Mononuclear cell (primary cell): Measurements from ENCODE around the gene RHO. TPM values are rescaled to one million over a fixed set of nuclear protein-coding genes. Genes with fewer than 3 reads are reported as not detected.
"Not testable (repeated sequence)": the region's sequence is repeated elsewhere in the genome, so short reads cannot be mapped to it uniquely, and the experiment has no call there.

ENCODE experiments used
- H3K27me3 ChIP-seq: 2 replicates; pipeline ENCODE4 v1.6.0; 2011; ENCODE audit warnings: low read length, control low read depth; ENCODE audit not compliant: insufficient read depth
- H3K4me1 ChIP-seq: 2 replicates; pipeline ENCODE4 v1.5.1; 2011; ENCODE audit warnings: mild to moderate bottlenecking, low read length, control low read depth; ENCODE audit not compliant: insufficient read depth
- H3K4me3 ChIP-seq: 2 replicates; pipeline ENCODE4 v1.5.1; 2011; ENCODE audit warnings: mild to moderate bottlenecking, low read length, moderate library complexity
- H3K9me3 ChIP-seq: 2 replicates; pipeline ENCODE4 v1.5.1; 2011; ENCODE audit warnings: low read depth, mild to moderate bottlenecking, control low read depth, low read length
- total RNA-seq: library from RNA; depleted of rRNA; stranded (reverse); fragments of >200 nt; gene quantifications from one replicate; pipeline ENCODE4 v1.2.3, GENCODE V29; 2012

Gene RHO
- total RNA-seq, 1 donor = 0.10 TPM

GRCh38 chr3:129507181-129507831 is 21.1 kb upstream of the RHO start:
- Histone ChIP-seq H3K9me3 (no peaks in the 10 kb centered on the region), H3K4me3 (no peak overlapping the region), H3K4me1 (no peaks in the 10 kb centered on the region), H3K27me3 (no peaks in the 10 kb centered on the region)

GRCh38 chr3:129512595-129512994 is 15.8 kb upstream of the RHO start:
- H3K9me3 ChIP-seq = no peaks in the 10 kb centered on the region
- no peaks in the 10 kb centered on the region for H3K27me3 ChIP-seq
- no peaks in the 10 kb centered on the region for H3K4me1 ChIP-seq
- H3K4me3 ChIP-seq = no peak overlapping the region

DNA sequence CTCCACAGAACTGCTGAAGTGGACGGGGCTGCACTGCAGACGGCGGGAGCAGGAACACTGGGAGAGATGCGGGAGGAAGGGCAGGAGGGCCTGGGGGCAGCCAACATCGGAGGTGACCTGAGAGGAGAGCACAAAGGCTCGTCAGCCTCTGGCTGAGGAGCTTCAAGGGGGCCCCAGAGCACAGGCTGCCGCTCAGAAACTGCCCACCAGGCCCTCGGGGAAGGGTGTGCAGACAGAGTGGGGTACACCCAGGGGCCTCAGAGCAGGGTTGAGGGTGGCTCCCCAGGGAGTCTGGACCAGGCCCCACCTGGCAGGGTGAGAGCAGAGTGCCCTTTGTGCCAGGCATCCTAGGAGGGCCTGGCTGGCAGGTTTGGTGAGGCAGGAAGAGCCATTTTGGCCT is 14.7 kb upstream of the RHO start:
- H3K4me1 ChIP-seq = no peaks in the 10 kb centered on the region
- H3K4me3 ChIP-seq = no peak overlapping the region
- no peaks in the 10 kb centered on the region for H3K9me3 ChIP-seq
- H3K27me3 ChIP-seq = no peaks in the 10 kb centered on the region

DNA sequence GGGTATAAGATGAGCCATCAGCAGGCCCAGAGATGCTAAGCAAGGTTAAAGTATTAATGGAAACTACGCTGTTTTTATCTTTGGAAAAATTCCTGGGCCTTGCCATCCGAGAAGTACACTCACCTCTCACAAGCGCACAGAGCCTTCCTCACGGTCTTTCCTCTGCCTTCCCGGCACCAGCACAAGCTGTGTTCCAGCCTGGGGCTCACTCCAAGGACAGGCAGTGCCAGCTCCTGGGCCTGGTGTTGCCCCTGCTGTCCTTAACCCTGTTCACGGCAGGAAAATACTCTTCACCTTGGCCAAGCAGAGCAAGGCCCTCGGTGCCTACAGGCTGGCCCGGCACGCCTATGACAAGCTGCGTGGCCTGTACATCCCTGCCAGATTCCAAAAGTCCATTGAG is 14.3 kb upstream of the RHO start:
- Histone ChIP-seq H3K9me3 (no peaks in the 10 kb centered on the region), H3K4me1 (no peaks in the 10 kb centered on the region), H3K4me3 (no peak overlapping the region), H3K27me3 (no peaks in the 10 kb centered on the region)

DNA sequence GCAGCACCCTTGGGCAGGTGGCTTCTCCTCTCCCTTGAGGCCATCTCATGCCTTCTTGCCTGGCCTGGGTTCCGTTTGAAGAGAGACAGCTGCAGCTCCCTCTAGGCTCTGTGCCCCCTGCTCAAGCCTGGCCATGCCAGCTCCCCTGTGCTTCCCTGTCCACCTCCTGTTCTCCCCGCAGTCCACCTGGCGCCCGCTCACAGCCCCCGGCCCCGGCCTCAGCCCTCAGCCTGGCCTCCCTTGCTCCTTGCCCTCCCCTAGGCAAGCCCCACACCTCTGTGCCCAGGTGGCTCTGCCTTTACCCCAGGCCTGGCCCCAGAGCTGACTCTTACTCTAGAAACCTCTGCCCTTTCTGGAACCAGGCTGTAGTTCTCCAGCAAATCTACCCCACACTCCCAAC is 13.9 kb upstream of the RHO start:
- no peaks in the 10 kb centered on the region for H3K9me3 ChIP-seq
- H3K4me3 ChIP-seq = no peak overlapping the region
- no peaks in the 10 kb centered on the region for H3K4me1 ChIP-seq
- no peaks in the 10 kb centered on the region for H3K27me3 ChIP-seq

DNA sequence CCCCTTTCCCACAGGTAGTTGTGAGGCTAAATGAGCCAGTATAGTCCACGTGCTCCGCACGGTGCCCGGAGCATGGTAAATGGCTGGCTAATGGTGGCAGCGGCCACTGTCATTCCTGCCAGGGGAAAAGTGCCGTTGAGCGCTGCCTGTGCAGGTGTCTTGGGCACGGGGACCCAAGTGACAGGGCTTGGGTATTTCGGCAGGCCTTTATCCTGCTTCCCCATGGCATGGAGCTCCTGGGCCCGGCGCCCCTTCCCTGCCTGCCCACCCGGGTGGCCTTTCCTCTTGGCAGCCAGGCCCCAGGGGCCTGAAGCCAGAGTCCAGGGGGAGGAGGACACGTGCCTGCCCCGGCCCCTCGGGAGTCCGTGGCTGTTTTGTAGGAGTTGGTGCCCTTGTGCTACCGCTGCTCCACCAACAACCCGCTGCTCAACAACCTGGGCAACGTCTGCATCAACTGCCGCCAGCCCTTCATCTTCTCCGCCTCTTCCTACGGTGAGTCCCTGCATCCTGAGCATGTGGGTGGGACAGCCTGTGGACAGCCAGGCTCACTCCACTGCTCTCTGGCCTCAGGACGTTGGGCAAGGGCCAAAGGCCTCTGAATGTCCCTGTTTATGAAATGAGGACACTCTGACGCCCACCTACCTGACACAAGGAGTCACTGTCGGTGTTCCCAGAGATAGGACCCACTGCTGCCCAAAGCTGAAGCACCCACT is 13.2 kb upstream of the RHO start:
- not testable (repeated sequence) for H3K27me3 ChIP-seq, H3K9me3 ChIP-seq, H3K4me1 ChIP-seq, H3K4me3 ChIP-seq

- not testable (repeated sequence) for H3K4me1 ChIP-seq, H3K27me3 ChIP-seq, H3K9me3 ChIP-seq, H3K4me3 ChIP-seq
Observed at GRCh38 chr3:129515821-129516432, 12.5 kb upstream of the RHO start.

- Histone ChIP-seq H3K4me1 (no peaks in the 10 kb centered on the region), H3K27me3 (no peaks in the 10 kb centered on the region), H3K9me3 (no peaks in the 10 kb centered on the region), H3K4me3 (no peak overlapping the region)
Observed at GRCh38 chr3:129517516-129517915, 10.9 kb upstream of the RHO start.

GRCh38 chr3:129518038-129518561 is 10.3 kb upstream of the RHO start:
- Histone ChIP-seq H3K4me1 (peaks cover under 1% of the 10 kb centered on the region), H3K9me3 (no peaks in the 10 kb centered on the region), H3K4me3 (no peak overlapping the region), H3K27me3 (no peaks in the 10 kb centered on the region)

DNA sequence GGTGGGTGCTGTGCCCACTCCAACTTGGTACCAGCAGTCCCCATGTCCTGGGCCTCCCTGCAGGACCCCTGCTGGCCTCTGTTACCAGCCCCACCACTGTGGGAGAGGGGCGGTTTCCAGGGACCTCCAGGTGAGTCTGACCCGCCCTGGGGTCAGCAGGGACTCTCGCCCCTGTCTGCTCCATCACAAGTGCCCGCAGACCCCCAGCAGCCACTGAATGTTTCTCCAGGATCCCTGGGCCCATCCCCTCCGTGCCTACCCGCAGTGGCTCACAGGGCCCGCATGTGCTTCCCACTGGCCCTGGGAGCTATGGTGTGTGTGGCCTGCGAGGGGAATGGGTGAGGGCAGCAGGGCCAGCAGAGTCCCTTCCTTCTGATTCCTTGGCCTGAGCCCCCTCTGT is 9.9 kb upstream of the RHO start:
- H3K4me3 ChIP-seq = no peak overlapping the region
- H3K27me3 ChIP-seq = no peaks in the 10 kb centered on the region
- H3K9me3 ChIP-seq = no peaks in the 10 kb centered on the region
- peaks cover 5% of the 10 kb centered on the region for H3K4me1 ChIP-seq

GRCh38 chr3:129519449-129519848 is 9.0 kb upstream of the RHO start:
- Histone ChIP-seq H3K4me1 (peaks cover 14% of the 10 kb centered on the region), H3K9me3 (no peaks in the 10 kb centered on the region), H3K27me3 (no peaks in the 10 kb centered on the region), H3K4me3 (no peak overlapping the region)

DNA sequence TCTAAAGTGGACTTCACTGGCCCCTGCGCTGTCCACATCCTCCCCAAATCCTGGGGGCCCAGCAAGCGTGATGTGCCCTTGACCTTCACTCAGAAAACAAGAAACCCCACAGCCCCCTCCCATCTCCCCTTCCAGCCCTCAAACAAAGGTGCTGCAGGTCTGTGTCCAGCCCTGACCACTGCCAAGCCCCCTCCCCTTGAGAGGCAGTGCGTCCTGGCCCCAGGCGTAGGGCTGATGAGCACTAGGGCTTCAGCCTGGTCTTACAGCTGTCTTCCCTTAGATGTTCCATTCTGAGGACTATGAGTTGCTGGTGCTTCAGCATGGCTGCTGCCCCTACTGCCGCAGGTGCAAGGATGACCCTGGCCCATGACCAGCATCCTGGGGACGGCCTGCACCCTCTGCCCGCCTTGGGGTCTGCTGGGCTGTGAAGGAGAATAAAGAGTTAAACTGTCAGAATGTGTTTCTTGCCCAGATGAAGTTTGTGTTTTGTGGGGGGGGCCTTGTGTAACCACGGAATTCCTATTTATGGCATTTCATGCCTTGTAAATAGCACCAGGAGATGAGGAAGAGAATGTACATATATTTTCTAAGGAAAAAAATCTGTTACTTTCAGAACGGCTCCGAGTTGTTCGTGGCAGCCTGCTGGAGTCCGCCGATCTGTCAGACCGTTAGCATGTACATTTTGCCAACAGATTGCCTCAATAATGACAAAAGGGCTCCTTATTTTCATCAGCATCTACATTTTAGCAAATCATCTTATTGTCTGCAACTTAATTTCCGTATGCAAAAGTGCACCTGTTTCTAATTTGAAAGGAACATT is 8.3 kb upstream of the RHO start:
- no peak overlapping the region for H3K4me3 ChIP-seq
- peaks cover 17% of the 10 kb centered on the region for H3K4me1 ChIP-seq
- H3K9me3 ChIP-seq = no peaks in the 10 kb centered on the region
- H3K27me3 ChIP-seq = no peaks in the 10 kb centered on the region

DNA sequence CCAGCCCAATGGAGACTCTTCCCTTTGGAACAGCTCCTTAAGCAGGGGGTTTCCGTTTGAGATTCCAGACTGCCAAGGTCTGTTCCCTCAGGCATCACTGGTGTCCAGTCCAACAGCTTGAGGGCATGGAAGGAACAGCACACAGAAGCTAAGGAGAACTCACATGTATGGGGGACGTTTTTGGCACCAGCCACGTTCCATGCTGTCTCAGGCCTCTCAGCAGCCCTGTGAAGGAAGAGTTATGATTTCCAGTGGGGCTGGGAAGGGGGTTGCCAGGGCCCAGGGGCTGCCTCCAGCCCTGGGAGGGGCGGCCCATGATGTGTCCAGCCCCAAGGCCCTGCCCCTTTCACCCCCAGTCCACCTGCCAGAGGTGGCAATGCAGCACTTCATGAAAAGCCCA is 7.5 kb upstream of the RHO start:
- peaks cover 26% of the 10 kb centered on the region for H3K4me1 ChIP-seq
- H3K9me3 ChIP-seq = no peaks in the 10 kb centered on the region
- no peak overlapping the region for H3K4me3 ChIP-seq
- H3K27me3 ChIP-seq = no peaks in the 10 kb centered on the region

DNA sequence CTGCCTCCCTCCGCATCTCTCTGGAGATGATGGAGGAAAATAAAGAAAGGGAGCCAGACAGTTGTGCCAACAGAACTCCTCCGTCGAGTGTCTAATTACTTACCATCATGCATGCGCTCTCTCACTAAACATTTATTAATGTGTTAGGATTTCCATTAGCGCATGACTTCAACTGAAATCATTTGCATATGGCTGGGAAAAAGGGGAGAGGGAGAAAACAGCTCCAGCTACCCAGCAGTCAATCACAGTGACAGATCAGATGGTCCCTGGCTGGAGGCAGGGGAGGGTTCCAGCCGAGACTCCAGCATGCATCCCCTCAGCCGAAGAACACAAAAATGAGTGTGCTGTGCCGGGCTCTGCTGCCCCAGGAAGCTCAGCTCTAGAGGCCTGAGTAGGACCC is 6.8 kb upstream of the RHO start:
- H3K4me3 ChIP-seq = no peak overlapping the region
- H3K27me3 ChIP-seq = no peaks in the 10 kb centered on the region
- no peaks in the 10 kb centered on the region for H3K9me3 ChIP-seq
- peaks cover 32% of the 10 kb centered on the region for H3K4me1 ChIP-seq

DNA sequence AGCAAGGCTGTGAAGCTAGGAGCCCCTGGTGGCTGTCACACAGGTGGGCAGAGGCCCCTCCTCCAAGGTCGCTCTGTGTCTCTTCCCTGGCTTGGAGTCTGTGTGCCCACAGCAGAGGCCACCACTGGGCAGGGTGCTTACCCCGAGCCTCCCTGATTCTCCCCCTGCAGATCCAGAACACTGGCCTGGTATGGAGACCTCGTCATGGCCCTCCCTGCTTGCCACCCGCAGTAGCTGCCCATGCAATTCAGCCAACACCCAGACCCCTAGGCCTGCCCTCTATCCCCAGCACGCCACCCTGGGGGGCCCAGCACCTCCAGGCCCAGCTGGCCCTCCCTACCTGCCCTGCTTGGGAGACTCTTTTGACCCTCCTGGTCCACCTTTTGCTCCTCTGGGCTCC is 5.5 kb upstream of the RHO start:
- no peaks in the 10 kb centered on the region for H3K9me3 ChIP-seq
- H3K27me3 ChIP-seq = no peaks in the 10 kb centered on the region
- H3K4me1 ChIP-seq = peaks cover 40% of the 10 kb centered on the region
- no peak overlapping the region for H3K4me3 ChIP-seq
